Calu3 (cell line): ENCODE measurements around the gene OR7A5. TPM values are rescaled to one million over a fixed set of nuclear protein-coding genes. Genes with fewer than 3 reads are reported as not detected.

Experiments
- Bru-seq: library from RNA; stranded (reverse); fragments of 400-500 nt; gene quantifications from one replicate; lab custom pipeline; 2021; lab: Mats Ljungman, UMichigan
- BruChase-seq, 2 experiments: library from RNA; stranded (reverse); fragments of 400-500 nt; gene quantifications; one replicate each; lab custom pipeline; 2021; lab: Mats Ljungman, UMichigan
- BruUV-seq: library from RNA; stranded (reverse); fragments of 400-500 nt; replicated peaks from 2 replicates; lab custom pipeline; 2021; lab: Mats Ljungman, UMichigan
- CTCF ChIA-PET: fragments of 300-600 bp; sonication (Branson Sonifier 250); formaldehyde crosslinking; loops from one replicate; lab custom pipeline; 2022; ENCODE audit warnings: antibody characterized with exemption; lab: Charles Lee
- DNase-seq: peaks from one replicate; pipeline ENCODE4 v3.0.0; 2022
- H3K27ac Mint-ChIP-seq: one replicate; pipeline ENCODE4 v1.8.0; 2022; ENCODE audit warnings: mixed read lengths; ENCODE audit not compliant: unreplicated experiment
- H3K27me3 Mint-ChIP-seq: one replicate; pipeline ENCODE4 v1.8.0; 2022; ENCODE audit warnings: mixed read lengths; ENCODE audit not compliant: unreplicated experiment
- H3K36me3 Mint-ChIP-seq: one replicate; pipeline ENCODE4 v1.8.0; 2022; ENCODE audit warnings: mild to moderate bottlenecking, moderate library complexity, mixed read lengths; ENCODE audit not compliant: insufficient read depth, unreplicated experiment
- H3K4me1 Mint-ChIP-seq: one replicate; pipeline ENCODE4 v1.8.0; 2022; ENCODE audit warnings: mild to moderate bottlenecking, low read depth, mixed read lengths; ENCODE audit not compliant: unreplicated experiment
- H3K4me3 Mint-ChIP-seq: one replicate; pipeline ENCODE4 v1.8.0; 2022; ENCODE audit warnings: mild to moderate bottlenecking, low read depth, moderate library complexity, mixed read lengths; ENCODE audit not compliant: unreplicated experiment
- H3K9me3 Mint-ChIP-seq: one replicate; pipeline ENCODE4 v1.8.0; 2022; ENCODE audit warnings: low read depth, mixed read lengths; ENCODE audit not compliant: unreplicated experiment
- intact Hi-C: fragments of 100-400 bp; cut with micrococcal nuclease; formaldehyde crosslinking; loops from one replicate; pipeline ENCODE4 v1.10.0; 2022; ENCODE audit not compliant: unreplicated experiment
- long read RNA-seq: library from polyadenylated mRNA; stranded (forward); transcript quantifications from one replicate; pipeline ENCODE4 v2.0.0, GENCODE V29; 2022
- total RNA-seq: library from RNA; stranded (reverse); gene quantifications from 2 replicates; pipeline ENCODE4 v1.2.3, GENCODE V29; 2022
- TF ChIP-seq, protein P1 (sequence below): fragments of 200-600 bp; IDR thresholded peaks from one replicate; pipeline ENCODE4 v1.8.0; 2022; ENCODE audit warnings: antibody characterized with exemption; ENCODE audit not compliant: unreplicated experiment

The OR7A5 gene
- total RNA-seq (not detected in 2 replicates), Bru-seq, nascent RNA (not detected), BruChase-seq, experiment 1, labeled RNA remaining after a 6-hour chase (not detected), BruChase-seq, experiment 2, labeled RNA remaining after a 2-hour chase (not detected)
- long read RNA-seq, result 0 reads

GRCh38 chr19:14835011-14835410, at the start of gene OR7A5, which contains the start of gene OR7C1:
Gene OR7A5, minus strand, starts transcription at chr19:14835185. Its CDS starts 6,944 bp downstream, at chr19:14828241.
Gene OR7C1, minus strand, starts transcription at chr19:14835185. Its CDS starts 35,049 bp downstream, at chr19:14800136.
- TF ChIP-seq, protein P1, sequence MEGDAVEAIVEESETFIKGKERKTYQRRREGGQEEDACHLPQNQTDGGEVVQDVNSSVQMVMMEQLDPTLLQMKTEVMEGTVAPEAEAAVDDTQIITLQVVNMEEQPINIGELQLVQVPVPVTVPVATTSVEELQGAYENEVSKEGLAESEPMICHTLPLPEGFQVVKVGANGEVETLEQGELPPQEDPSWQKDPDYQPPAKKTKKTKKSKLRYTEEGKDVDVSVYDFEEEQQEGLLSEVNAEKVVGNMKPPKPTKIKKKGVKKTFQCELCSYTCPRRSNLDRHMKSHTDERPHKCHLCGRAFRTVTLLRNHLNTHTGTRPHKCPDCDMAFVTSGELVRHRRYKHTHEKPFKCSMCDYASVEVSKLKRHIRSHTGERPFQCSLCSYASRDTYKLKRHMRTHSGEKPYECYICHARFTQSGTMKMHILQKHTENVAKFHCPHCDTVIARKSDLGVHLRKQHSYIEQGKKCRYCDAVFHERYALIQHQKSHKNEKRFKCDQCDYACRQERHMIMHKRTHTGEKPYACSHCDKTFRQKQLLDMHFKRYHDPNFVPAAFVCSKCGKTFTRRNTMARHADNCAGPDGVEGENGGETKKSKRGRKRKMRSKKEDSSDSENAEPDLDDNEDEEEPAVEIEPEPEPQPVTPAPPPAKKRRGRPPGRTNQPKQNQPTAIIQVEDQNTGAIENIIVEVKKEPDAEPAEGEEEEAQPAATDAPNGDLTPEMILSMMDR, result no peak
- intact Hi-C loops, result no loop called here
- CTCF ChIA-PET, result no interaction called here
- Mint-ChIP-seq H3K4me3 (no peak within 1 kb of the TSS), H3K27me3 (peaks cover 39% of the 10 kb centered on the region), H3K4me1 (no peaks in the 10 kb centered on the region), H3K9me3 (no peaks in the 10 kb centered on the region), H3K36me3 (no peaks in the 10 kb centered on the region), H3K27ac (no peak within 1 kb of the TSS)
- no peak for DNase-seq
- no TSS peak for BruUV-seq

GRCh38 chr19:14871619-14872230, 36.7 kb upstream of the OR7A5 start:
- no peak overlapping the region for H3K4me3 Mint-ChIP-seq
- BruUV-seq, result no TSS peak
- intact Hi-C loops, result loop anchor here (5.0 kb wide), 1 partner anchor 281 kb away; no protein-coding TSS in a partner anchor
- CTCF ChIA-PET, result no interaction called here
- H3K27me3 Mint-ChIP-seq, result peaks cover 45% of the 10 kb centered on the region
- TF ChIP-seq, protein P1, result no peak
- no peaks in the 10 kb centered on the region for H3K36me3 Mint-ChIP-seq
- no peak overlapping the region for H3K27ac Mint-ChIP-seq
- no peaks in the 10 kb centered on the region for H3K9me3 Mint-ChIP-seq
- H3K4me1 Mint-ChIP-seq, result no peaks in the 10 kb centered on the region
- DNase-seq, result no peak

DNA sequence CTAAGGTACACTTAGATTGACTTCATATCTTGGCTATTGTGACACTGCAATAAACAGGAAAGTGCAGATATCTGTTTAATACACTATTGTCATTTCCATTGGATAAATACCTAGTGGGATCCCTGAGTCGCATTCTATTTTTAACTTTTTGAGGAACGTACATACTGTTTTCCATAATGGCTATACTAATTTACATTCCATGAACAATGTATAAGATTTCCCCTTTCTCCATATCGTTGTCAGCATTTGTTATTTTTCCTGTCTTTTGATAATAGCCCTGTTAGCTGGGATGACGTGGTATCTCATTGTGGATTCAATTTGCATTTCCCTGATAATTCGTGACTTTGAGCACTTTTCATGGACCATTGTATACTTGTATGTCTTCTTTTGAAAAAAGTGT, 33.5 kb upstream of the OR7A5 start:
- TF ChIP-seq, protein P1, result no peak
- no peak for DNase-seq
- H3K9me3 Mint-ChIP-seq, result no peaks in the 10 kb centered on the region
- H3K27me3 Mint-ChIP-seq, result peaks cover 67% of the 10 kb centered on the region
- no peak overlapping the region for H3K27ac Mint-ChIP-seq
- CTCF ChIA-PET, result no interaction called here
- H3K4me3 Mint-ChIP-seq, result no peak overlapping the region
- intact Hi-C loops, result no loop called here
- no peaks in the 10 kb centered on the region for H3K4me1 Mint-ChIP-seq
- no peaks in the 10 kb centered on the region for H3K36me3 Mint-ChIP-seq
- no TSS peak for BruUV-seq

DNA sequence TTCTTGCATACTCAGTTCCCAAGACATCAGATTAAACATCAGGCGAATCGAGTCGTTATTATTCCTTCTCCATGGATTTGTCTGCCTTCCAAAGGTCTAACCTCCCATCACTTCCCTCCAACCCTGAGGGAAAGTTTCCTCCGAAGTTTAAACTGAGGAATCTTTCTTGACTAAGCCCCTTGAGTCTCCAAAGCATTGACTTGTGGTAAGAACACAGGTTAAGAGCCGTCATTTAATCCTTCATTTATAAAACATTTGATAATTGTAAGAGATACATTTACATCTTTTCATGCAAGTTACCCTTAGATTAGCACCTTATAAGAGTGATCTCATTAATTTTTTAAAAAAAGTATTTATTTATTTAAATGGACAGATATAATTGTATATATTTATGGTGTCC, 13.8 kb upstream of the OR7A5 start, which contains the start of gene OR7A10:
Gene OR7A10 (minus strand): TSS at position 101 of the 400 bp plus-strand sequence. CDS start 7,045 bp downstream, outside the sequence.
- H3K4me1 Mint-ChIP-seq, result no peaks in the 10 kb centered on the region
- no TSS peak for BruUV-seq
- H3K9me3 Mint-ChIP-seq, result no peaks in the 10 kb centered on the region
- no peak within 1 kb of the TSS for H3K27ac Mint-ChIP-seq
- DNase-seq, result no peak
- TF ChIP-seq, protein P1, result no peak
- CTCF ChIA-PET, result no interaction called here
- no peaks in the 10 kb centered on the region for H3K36me3 Mint-ChIP-seq
- intact Hi-C loops, result no loop called here
- H3K4me3 Mint-ChIP-seq, result no peak within 1 kb of the TSS
- peaks cover 79% of the 10 kb centered on the region for H3K27me3 Mint-ChIP-seq
